ENCODE results near the gene LYVE1.
"Not testable (repeated sequence)": the region's sequence is repeated elsewhere in the genome, so short reads cannot be mapped to it uniquely, and the experiment has no call there.

Gene LYVE1

DNA sequence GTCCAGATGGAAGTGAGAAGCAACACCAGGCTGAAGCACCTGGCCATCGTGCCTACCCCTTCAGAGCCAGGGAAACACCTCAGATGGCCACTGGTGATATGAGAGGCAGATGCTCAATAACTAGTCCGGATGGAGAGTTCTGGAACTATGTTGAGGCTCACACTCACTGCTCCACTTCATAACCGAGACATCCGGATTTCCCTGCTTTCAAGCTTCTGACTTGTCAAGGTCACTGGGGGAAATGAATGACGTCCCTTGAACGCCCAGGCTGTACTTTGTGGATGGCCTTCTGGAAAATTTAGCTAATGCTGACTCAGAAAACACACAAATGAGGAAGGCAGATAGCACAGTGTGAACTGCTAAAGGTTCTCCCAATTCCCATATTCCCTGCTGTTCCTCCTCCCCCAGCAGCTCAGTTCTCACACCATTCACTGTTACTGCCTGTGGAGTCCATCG is at the start of gene LYVE1:
LYVE1 (minus strand) TSS at position 180 of the 456 bp plus-strand sequence; CDS start at position 47, 133 bp downstream.
- no peak for DNase-seq (ENCODE audit: low read depth)

DNA sequence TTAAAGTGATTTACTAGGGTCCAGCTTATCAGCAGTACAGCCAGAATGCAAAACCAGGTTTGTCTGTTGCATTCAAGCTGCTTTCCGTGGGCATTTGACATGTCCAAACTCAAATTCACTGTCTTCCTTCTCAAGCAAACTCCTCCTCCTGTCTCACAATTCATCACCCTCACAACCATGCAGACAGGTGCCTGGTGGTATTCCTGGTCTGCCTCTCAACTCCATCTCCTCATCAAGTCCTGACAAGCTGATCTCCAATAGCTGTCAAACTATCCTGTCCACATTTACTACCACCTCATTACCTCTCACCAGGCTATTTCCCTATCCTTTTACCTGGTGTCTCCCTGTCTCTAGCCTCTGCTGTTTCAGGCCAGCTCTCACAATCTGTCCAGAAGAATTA is 49.1 kb upstream of the LYVE1 start:
- DNase-seq (ENCODE audit: low read depth) = no peak

DNA sequence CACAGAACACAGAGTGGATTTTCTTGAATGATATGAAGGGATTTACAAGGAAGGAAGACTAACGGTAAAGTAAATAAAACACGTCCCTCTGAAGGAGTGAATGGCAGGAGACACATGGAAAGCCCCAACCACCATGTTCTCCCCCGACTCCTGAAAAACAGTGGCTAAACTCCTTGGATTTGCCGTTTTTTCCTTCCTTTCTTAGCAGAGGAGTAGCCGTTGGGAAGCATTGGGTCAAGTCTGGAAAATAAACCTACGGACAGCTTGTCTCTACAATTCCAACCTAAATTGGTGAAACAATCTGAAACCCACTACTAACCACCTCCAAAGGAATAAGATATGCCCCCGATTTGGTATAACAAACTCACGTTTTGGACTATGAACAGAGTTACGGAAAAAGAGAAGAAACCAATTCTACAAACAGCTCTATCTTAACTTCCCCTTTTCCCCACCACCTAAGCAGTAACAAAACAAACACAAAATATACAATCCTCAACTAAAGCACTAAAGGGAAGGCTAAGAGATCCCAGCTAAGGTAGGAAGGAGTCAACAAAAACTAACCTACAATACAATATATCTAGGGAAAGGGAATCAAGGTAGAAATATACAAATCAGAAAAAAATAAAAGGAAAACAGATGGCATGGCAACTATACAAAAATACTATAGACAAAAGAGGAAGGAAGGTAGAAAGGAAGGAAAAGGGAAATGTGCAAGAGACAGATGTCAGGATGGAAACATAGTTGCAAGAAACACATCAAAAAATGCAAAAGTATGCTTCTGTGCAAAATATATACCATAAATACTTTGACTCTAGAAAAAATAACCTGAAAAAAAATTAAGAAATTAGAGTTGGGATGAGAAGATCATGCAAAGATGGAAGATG is 43.8 kb upstream of the LYVE1 start:
- no peak for DNase-seq (ENCODE audit: low read depth)

DNA sequence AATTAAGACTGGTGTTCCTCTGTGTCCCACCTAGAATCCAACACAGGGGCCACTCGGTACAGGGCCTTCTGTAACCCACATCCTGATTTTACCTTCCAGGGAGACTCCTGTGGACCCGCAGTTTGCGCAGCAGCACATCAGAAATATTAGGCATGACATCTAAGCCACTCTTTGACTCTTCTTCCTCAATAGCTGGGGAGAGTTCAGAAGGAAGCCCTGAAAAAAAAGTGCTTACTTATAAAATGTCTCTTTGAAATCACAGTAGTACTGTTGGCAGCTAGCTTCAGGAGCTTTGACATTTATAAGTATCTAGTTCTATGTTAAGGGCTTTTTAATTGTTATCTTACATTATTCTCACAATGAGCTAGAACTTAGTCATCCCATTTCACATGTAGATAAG is 41.2 kb upstream of the LYVE1 start:
- no peak for DNase-seq (ENCODE audit: low read depth)

DNA sequence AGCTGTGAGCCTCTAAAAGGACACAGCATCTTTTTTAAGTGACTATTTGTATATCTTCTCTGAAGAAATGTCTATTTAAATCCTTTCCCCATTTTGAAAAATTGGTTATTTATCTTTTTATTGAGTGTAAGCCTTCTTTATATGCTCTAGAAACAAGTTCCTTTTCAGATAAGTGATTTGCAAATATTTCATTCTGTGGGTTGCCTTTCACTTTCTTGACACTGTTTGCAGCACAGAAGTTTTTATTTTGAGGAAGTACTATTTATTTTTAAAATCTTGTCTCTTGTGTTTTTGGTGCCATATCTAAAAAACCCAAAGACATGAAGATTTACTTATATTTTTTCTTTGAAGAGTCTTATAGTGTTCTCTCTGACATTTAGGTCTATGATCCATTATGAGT is 40.1 kb upstream of the LYVE1 start:
- DNase-seq (ENCODE audit: low read depth) = no peak

- no peak for DNase-seq (ENCODE audit: low read depth)
Observed at GRCh38 chr11:10607462-10608132, 39.1 kb upstream of the LYVE1 start.

DNA sequence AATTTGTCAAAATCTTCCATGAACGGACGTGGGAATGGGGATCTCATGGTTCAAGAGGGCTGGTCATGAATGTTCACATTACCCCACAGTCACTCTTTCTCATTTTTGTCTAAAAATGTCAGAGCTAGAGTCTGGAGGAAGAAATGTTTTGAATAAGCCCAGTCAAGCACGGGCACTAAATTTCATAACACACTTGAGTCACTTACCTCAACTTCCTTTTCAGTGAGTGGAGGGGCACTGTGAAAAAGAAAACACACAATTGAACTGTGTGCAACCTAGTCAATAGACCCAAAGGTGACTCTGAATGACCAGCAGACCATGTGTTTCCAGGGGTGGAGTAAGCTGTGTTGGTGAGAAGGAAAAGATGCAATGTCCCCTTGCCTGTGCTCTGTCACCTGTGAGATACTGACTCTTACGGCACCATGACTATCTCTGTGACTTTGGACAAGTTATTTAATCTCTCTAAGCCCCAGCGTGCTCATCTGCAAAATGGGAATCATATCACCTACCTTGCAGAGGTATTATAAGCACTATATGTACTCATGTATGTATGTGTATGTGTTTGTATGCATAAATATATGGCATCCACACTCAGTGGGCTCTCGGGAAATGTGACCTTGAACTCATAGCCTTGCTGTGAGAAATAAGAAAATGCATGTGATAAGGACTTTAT is 38.2 kb upstream of the LYVE1 start:
- no peak for DNase-seq (ENCODE audit: low read depth)

DNA sequence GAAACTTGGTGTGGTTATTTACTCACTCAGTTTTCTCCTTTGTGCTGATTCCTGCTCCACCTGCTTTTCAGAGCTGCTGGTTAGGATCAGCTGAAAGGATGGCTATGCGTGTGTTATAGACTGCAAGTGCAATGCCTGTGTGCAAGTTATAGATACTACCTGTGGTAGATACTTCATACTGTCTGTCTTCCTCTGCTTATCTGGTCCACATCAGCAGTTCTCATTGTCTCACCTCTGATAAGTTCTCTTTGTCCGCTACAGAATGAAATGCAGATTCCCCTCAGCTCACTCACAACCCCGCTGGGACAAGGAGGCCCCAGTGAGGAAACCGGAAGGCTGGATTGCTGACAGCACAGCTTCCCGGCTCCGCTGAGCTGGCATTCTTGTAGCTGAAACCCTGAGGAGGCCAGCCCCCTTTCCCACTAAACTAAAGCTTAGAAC is 37.5 kb upstream of the LYVE1 start:
- DNase-seq (ENCODE audit: low read depth) = no peak

DNA sequence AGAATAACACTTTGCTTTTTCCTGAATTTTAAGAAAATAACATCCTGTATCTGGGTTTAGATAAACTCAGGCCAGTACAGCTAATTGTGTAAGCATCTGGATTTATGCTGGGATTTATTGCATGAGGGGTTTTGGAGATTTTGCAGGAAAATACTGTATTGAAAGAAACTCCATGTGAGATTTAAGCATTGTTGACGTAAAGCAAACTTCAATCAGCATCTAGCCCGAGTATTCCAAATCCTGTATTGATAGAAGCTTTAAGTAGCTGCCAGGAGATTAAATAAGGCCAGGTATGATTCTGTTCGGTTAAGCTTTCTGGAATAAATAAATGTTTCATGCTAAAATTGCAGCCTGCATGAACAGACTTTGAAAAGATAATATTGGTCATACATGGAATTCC is 36.3 kb upstream of the LYVE1 start:
- no peak for DNase-seq (ENCODE audit: low read depth)

- DNase-seq (ENCODE audit: low read depth) = no peak
Observed at GRCh38 chr11:10604340-10604748, 35.9 kb upstream of the LYVE1 start.

GRCh38 chr11:10603721-10604297 is 35.3 kb upstream of the LYVE1 start:
- DNase-seq (ENCODE audit: low read depth) = no peak

- no peak for DNase-seq (ENCODE audit: low read depth)
Observed at GRCh38 chr11:10602945-10603344, 34.5 kb upstream of the LYVE1 start.

DNA sequence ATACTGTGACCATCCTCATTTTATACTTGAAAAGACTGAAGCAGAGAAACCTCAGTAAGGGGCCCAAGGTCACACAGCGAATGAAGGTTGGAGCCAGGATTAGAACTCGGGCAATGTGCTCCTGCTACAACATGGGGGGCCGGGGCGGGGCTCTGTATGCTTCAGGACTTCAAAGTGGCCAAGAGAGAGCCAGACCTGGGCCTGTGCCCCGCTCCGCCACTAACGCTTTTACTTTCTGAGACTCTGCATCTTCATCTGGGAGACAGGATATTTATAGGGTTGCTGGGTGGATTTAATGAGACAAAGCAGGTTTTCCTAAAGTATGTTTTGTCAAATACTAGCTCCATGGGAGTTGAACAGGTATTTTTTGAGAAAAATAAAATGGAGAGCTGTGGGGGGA is 33.9 kb upstream of the LYVE1 start:
- DNase-seq (ENCODE audit: low read depth) = no peak

DNA sequence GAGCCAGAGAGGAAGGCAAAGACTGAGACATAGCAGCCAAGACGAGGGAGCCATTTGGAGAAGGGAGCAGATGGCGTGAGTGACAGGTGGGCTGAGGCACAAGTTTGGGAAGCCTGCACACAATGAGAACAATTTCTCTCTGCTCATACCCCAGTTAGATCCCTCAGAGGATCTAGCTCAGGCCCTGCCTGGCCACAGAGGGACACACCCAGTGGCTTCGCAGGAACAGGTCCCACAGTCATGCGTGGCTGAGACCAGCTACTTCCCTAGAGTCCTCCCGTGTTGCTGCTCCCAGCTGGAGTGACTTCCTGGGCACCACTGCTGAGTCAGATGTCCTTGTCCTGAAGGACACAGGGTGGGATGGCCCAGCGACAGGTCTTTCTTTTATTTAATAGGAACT is 33.4 kb upstream of the LYVE1 start:
- no peak for DNase-seq (ENCODE audit: low read depth)

DNA sequence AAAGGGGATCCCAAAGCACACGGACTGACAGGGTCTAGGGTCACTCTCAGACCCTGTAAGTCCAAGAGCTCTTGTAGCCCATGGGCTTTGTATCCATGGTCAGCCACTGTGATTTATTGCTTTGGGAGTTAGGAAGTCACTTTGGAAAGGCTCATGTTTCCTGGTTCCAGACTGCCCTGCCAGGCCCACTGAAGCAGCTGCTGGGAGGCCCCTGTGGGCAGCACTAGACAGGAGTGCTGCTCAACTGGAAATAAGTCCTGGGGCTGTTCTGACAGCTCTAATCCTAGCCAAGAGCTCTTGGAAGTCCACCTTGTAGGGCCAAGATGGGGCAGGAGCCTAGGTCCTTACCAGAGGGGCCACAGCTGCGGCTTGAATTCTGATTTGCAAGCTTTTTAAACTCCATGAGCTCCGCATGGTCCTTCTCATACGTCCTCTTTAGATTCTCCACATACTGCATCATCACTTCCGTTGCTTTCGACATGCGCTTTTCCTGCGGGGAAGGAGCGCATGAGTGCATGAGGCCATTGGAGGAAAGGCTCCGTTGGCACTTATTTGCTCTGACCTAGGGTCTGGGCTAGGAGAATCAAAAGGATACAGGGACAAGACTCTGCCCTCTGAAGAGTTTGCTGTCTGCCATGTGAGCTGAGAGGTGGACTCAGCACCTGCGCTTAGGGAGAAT is 32.2 kb upstream of the LYVE1 start:
- no peak for DNase-seq (ENCODE audit: low read depth)

GRCh38 chr11:10599388-10600175 is 31.1 kb upstream of the LYVE1 start:
- DNase-seq (ENCODE audit: low read depth) = no peak

DNA sequence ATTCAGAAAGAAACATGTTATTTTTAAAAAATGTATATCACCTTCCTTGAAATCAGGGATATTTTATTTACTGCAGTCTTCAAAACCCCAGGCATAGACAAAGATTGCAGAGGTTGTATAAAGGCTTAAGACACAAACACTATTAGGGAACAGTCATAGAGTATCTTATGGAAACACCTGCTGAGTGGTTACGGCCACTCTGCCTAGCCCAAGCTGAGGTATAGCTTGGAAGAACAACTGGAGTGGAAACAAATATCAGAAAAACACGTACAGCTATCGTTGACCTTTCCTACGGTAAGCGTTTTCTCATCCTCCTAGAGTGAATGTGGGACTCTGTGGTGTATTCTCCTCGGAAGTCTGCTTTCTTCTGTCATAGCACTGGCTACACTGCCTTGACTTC is 30.4 kb upstream of the LYVE1 start:
- no peak for DNase-seq (ENCODE audit: low read depth)

DNA sequence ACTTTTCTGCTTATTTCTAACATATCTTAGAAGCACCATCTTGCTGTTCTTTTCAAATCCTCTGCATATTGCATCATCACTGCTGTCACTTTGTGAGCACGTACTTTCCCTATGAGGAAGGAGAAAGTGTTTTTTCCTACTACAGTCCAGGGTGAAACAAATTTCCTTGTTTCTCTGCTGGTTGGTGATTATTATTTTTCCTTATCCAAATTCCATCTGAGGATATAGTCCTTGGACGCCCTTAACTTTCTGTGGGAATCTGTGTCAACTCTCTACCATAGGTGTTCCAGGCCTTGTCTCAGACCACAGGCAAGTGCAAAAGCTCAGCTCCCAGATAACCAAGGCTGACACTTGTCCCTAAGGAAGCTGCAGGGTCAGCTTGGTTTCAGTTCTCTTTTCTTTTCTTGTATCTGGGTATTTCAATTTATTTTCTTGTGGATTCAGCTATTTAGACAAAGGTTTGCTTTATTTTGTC is 29.4 kb upstream of the LYVE1 start:
- no peak for DNase-seq (ENCODE audit: low read depth)

DNA sequence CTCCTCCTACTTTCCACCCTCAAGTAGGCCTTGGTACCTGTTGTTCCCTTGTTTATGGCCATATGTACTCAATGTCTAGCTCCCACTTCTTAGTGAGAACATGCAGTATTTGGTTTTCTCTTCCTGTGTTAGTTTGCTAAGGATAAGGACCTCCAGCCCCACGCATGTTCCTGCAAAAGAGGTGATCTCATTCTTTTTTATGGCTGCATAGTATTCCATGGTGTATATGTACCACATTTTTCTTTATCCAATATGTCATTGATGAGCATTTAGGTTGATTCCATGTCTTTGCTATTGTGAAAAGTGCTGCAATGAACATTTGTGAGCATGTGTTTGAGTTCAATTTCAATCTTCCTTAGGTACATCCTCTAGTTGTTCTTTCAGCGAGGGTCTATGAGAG is 27.4 kb upstream of the LYVE1 start:
- not testable (repeated sequence) for DNase-seq (ENCODE audit: low read depth)

DNA sequence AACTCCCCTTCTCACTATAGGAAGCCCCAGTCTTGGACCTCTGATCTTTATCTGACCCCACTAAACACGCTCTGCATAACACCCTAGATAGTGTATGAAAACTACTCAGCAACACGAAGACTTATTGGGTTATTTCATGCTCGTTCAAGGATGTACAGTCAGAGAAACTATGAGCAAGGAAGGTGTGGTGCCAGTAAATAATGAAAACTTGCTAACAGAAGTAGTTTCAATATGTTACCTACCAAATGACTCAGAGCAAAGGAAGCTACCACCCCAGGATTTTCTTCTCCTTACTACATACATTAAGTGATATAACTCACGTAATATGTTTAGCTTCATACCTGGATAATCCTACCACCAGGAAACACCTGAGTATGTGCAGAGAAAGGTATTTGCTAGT is 25.9 kb upstream of the LYVE1 start:
- DNase-seq (ENCODE audit: low read depth) = no peak

DNA sequence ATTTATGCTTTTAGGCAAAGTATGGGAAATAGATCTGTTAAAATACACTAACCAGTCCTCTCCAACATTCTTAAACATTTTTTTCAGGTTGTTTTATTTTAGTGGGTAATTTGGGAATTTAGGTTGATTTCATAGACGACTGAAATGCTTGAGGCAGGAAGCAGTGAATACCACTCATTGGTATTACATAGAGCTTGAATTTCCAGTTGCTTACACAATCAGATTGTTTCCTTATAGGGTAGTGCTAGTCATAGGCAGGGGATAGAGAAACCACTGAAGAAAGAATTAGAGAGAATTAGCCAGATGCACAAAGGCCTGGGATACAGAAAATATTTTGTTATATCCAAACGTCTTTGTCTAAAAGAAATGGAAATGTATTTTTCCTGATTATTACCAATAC is 23.9 kb upstream of the LYVE1 start:
- DNase-seq (ENCODE audit: low read depth) = no peak

All from stimulated activated CD4-positive, alpha-beta T cell treated with anti-CD3 and anti-CD28 coated beads, Interleukin-2, amount 100 ng/mL, for 4 hours (primary cell).